Measurements from ENCODE around the gene TINCR.

Gene TINCR

DNA sequence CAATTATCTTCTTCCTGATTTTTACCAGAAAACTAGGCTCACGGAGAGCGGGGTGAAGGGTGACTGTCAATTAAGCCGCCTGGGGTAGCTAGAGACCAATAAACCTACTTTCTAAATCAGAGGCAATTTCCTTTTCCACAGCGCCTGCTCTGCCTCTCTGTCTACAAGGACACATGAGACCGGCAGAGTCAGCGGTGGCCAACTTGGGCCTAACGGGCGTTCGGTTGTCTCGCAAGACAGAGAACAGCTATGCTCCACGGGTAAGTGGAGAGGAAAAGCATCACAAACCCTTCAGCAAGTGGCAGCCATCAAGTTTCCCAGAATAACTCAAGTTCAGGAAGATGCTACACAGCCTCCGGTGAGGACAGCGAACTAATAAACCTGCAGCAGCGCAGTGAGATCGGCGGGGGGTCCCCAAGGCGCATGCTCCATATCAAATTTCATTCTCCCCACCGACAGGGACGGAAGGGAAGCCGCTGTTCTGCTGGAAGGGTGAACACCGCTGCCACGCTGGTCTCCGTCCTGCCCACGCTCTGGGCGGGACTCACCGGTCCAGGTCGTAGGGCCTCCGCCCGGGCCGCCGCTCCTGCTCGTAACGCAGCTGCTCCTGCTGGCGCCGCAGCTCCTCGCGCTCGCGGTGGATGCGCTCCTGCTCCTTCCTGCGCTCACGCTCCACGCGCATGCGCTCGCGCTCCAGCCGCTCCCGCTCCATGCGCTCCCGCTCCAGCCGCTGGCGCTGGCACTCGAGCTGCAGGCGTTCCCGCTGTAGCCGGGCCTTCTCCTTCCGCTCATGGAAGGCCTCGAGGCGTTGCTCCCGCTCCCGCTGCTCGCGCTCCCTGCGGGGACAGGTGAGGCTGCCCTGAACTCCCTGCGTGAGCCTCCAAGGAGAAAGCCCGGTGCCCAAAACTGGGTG, 25.8 kb upstream of the TINCR start:
- Mint-ChIP-seq H3K4me3 (no peak overlapping the region), H3K27me3 (no peaks in the 10 kb centered on the region), H3K27ac (no peak overlapping the region), H3K4me1 (peaks cover 8% of the 10 kb centered on the region), H3K9me3 (no peaks in the 10 kb centered on the region), H3K36me3 (peaks cover 15% of the 10 kb centered on the region)

DNA sequence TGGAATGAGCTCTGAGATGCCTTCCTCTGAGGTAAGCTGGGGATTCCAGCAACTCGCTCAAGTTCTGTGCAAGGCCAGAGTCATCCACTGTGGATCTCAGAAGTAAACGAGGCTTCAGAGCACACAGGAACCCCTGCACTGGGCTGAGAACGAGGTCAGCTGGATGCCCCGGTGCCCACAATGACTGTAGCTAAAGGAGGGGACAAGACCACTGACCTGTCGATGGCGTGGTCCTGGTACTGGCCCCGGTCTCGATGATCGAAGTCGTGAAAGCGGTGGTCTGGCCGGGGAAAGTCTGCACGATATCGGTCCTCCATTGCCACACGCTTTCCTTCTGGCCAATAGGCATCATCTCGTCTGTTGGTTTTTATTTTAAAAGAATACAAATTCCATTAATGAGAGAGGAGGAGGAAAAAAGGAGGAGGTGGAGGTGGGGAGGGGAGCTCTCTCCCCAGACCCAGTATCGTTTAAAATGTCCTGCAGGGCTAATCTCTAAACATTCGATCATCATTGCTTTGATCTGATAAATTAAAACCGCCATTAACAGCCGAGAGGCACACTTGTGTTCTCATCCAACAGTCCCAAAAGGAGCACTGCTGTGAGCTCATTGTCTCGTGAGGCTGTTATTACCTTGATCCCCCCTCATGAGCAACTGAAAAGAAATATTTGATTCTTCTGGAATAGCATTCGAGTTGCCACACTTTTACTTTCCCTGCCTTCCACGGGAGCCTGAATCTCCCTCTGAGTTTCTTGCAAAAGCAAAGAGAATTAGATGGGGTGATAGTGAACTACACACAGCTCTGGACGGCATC, 25.0 kb upstream of the TINCR start:
- Mint-ChIP-seq H3K4me1 (peaks cover 8% of the 10 kb centered on the region), H3K27ac (no peak overlapping the region), H3K36me3 (peaks cover 15% of the 10 kb centered on the region), H3K4me3 (no peak overlapping the region), H3K9me3 (no peaks in the 10 kb centered on the region), H3K27me3 (no peaks in the 10 kb centered on the region)

DNA sequence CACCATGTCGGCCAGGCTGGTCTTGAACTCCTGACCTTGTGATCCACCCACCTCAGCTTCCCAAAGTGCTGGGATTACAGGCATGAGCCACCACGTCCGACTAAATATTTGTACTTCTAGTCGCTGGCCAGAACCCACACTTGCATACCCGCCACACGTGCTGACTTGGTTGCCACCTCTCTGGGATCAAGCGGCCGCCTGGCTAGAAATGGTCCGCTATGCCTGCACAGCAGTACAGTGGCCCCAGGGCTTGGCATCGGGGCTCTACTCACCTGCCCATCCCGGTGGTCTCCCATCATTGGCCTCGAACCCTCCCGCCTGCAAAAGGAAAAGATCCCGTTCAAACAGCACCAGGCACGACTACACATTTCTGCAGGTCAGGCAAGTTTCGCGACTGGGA, 23.7 kb upstream of the TINCR start:
- Mint-ChIP-seq H3K36me3 (peaks cover 12% of the 10 kb centered on the region), H3K27ac (no peak overlapping the region), H3K27me3 (no peaks in the 10 kb centered on the region), H3K4me1 (peaks cover 9% of the 10 kb centered on the region), H3K9me3 (no peaks in the 10 kb centered on the region), H3K4me3 (no peak overlapping the region)

DNA sequence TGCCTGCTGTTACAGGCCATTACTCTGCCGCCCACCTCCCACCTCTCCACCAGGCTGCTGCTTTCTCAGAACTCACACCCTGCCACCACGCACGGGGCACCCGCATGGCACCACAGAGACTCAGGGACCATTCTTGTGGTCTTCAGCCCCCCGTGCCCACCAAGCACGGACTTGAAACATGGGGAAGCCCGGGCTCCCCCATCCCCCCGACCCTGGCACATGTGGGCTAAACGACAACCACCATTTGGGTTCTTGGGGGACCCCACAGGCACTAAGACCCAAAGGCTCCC, 23.1 kb upstream of the TINCR start:
- Mint-ChIP-seq H3K4me1 (peaks cover 11% of the 10 kb centered on the region), H3K9me3 (no peaks in the 10 kb centered on the region), H3K27me3 (no peaks in the 10 kb centered on the region), H3K36me3 (peaks cover 11% of the 10 kb centered on the region), H3K4me3 (no peak overlapping the region), H3K27ac (no peak overlapping the region)

DNA sequence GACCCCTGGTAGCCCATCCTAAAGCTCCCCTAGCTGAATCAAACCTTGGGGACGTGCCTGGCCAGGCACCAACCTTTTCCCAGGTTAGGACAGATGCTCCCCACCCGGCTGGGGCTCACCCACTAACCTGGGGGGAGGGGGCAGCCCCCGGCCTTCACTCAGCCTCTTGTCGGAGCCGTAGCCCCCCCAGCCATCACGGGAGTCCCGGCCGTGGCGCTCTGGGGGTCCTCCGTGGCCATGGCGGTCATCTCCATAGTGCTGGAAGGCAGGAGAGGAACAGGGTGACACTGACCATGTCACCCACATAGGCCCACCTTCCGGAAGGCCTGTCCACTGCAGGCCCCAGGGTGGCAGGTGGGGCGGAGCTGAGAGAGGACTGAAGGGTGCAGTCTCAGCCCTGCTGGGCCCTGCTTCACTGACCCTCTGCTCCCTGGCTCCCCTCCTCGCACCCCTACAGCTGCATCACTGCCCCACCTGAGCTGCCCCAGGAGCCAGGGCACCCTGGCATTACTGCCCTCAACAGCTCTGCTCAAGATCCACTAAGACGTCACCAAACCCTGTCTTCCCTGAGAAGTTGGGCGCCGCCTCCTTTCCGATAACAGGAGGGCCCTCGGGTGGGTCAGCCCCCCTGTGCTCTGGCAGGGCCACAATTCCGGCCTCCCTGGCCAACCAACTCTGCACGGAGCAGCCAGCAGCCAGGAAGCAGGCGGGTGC, 22.6 kb upstream of the TINCR start:
- Mint-ChIP-seq H3K27me3 (no peaks in the 10 kb centered on the region), H3K9me3 (no peaks in the 10 kb centered on the region), H3K27ac (no peak overlapping the region), H3K4me3 (no peak overlapping the region), H3K36me3 (peaks cover 9% of the 10 kb centered on the region), H3K4me1 (peaks cover 13% of the 10 kb centered on the region)

DNA sequence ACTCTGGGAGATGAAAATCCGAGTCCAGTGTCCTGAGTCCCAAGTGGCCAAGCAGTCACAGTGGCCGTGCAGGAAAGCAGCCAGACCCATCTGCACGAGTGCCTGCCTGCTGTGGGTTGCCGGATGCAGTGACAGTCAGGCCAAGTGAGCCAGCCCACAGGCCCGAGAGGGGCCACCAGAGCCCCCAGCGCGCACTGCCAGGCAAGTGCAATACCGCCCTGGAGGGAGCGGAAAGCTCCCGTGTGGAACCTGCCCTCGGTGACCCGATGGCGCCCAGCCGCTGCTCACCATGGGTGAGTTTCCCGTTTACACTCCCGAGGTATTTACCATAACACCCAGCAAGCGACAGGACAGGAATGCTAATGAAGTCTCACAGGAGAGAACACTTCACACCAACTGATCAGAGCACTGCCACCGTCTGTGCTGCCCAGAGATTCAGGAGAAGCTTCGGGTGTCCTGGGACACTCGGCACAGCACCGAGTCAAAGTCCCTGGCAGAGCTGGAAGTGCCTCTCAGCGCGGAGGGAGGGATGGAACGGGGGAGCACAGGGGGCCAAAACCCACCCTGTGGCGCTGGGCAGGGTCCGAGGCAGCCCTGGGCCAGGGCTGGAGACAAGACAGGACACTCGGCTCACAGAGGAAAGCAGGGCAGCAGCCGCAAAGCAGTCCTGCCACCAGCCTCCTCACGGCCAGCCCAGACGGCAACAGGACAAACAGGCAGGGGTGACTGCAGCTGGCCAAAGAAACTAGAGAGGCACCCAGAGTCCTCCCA, 21.3 kb upstream of the TINCR start:
- H3K4me1 Mint-ChIP-seq = peaks cover 11% of the 10 kb centered on the region
- no peaks in the 10 kb centered on the region for H3K27me3 Mint-ChIP-seq
- H3K9me3 Mint-ChIP-seq = no peaks in the 10 kb centered on the region
- no peak overlapping the region for H3K27ac Mint-ChIP-seq
- H3K4me3 Mint-ChIP-seq = no peak overlapping the region
- peaks cover 8% of the 10 kb centered on the region for H3K36me3 Mint-ChIP-seq

DNA sequence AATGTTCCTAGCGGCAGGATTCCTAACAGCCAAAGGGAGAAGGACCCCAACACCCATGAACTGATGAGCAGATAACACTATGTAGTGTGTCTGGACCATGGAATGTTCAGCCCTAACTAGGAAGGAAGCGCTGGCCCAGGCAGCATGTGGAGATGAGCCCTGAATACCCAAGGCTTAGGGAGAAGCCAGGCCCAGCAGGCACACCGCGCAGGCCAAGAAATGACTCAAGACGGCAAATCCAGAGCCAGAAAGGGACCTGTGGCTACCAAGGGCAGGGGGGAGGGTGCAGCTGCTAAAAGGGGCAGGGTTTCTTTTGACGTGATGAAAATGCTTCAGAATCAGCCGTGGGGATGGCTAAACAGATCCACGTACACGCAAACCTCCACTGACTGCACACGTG, 20.7 kb upstream of the TINCR start:
- Mint-ChIP-seq H3K4me1 (peaks cover 11% of the 10 kb centered on the region), H3K27ac (no peak overlapping the region), H3K4me3 (no peak overlapping the region), H3K9me3 (no peaks in the 10 kb centered on the region), H3K36me3 (peaks cover 7% of the 10 kb centered on the region), H3K27me3 (no peaks in the 10 kb centered on the region)

DNA sequence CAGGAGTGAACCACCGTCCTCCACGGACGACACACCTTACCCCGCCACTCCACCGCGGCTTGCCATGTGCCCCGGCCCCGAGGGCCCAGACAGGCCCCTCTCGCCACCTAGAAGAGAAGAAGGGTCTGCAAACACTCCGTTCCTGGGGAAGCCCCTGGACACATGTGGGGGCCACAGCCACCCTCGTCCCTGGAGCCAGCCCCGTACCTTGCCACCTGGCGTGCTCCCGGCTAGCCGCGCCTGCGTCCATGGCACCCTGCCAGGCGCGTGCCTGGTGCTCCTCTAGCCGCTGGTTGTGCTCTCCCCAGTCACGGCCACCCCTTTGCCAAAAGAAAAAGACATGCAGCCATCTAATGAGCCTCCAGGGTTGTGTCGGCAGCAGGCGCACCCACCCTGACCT, 19.9 kb upstream of the TINCR start:
- Mint-ChIP-seq H3K4me3 (no peak overlapping the region), H3K9me3 (no peaks in the 10 kb centered on the region), H3K27me3 (no peaks in the 10 kb centered on the region), H3K27ac (peak overlapping the region; percentile 8), H3K36me3 (peaks cover 3% of the 10 kb centered on the region), H3K4me1 (peaks cover 11% of the 10 kb centered on the region)

DNA sequence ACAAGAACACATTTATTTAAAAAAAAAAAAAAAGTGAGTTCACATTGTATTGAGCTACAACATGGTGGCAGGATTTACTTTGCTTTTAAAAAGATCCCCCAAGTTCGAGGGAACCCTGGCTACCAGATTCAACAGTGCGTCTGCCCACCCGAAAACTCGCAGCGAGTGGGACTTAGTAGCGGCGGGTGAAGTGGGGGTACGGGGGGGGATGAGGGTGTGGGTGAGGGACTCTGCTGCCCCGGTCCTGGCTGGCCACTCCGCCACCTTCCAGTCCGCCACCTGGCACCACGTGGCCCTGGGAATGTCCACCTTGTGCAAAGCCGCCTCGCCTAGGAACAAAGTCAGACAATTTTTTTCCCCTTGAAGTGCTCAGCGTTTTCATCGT, 19.3 kb upstream of the TINCR start:
- Mint-ChIP-seq H3K4me3 (no peak overlapping the region), H3K36me3 (peaks cover 1% of the 10 kb centered on the region), H3K27ac (no peak overlapping the region), H3K9me3 (no peaks in the 10 kb centered on the region), H3K4me1 (peaks cover 11% of the 10 kb centered on the region), H3K27me3 (no peaks in the 10 kb centered on the region)

DNA sequence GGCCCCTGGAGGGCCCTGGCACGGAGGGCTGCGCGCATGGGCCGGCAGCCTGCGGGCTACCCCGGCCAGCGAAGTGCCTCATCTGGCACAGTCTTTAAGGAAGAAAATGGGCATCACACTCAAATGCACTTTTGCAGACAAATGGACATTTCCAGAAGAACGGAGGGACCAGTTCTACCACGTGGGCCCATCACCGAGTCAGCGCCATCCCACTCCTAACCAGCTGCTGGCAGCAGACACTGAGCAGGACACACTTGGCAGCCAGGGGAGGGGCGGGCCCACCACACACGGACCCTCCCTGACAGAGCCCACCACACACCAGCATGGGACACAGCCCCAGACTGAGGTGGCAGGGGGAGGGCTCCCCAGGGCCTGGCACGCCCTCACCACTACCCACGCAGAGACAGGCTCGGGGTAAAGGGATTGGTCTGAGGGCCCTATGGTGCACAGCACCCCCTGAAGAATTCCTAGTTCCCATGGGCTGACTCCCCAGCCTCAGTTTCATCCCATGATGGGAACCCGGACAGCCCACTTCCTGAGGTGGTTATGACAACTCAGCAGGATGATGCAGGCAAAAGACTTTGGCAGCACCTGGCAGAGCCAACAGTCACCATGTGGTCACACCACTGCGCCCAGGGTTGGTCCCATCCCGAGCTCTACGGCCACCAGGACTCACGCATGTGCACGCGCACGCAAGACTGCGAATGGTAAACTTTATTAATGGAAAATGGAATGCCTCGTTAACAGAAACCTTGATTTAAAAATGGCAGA, 18.7 kb upstream of the TINCR start:
- H3K27me3 Mint-ChIP-seq = no peaks in the 10 kb centered on the region
- no peaks in the 10 kb centered on the region for H3K9me3 Mint-ChIP-seq
- H3K36me3 Mint-ChIP-seq = peaks cover 1% of the 10 kb centered on the region
- peaks cover 11% of the 10 kb centered on the region for H3K4me1 Mint-ChIP-seq
- H3K4me3 Mint-ChIP-seq = no peak overlapping the region
- H3K27ac Mint-ChIP-seq = no peak overlapping the region

DNA sequence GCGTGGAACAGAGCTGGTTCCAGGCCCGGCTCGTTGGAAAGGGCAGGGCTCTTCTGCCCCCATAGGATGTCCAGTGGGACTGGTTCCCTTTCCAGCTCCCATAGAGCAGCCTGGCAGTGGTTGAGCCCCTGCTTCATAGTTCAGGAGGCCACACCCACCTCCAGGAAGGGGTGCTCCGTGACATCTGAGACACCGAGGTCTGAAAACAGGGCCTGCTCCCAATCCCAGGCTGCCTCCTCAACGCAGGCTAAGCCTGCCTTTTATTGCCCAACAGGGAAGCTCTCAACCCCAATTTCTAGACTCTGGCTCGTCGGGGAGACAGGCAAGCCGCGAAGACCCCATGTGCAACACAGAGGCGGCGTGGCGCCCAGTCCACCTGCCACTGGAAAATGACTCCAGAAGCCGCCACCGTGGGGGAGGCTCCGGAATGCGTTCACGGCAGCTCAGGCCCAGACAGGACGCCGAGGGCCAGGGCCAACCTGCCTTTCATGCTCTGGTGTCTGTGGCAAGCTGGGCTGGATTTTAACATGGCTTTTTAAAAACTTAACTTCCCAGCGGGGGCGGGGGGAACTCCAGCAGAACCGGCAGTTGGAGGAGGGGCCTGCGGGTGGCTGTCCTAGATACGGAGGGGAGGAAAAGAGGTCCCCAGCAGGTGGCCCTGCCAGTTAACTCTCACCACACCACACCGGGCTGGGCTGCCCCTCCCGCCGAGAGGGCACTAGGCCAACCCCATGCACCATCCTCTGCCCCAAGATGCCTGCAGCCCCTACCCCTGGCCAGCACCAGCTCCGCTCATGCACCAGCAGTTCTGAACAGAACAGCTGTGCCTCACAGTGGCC, 17.9 kb upstream of the TINCR start:
- Mint-ChIP-seq H3K27ac (peak overlapping the region; percentile 76), H3K9me3 (no peaks in the 10 kb centered on the region)

DNA sequence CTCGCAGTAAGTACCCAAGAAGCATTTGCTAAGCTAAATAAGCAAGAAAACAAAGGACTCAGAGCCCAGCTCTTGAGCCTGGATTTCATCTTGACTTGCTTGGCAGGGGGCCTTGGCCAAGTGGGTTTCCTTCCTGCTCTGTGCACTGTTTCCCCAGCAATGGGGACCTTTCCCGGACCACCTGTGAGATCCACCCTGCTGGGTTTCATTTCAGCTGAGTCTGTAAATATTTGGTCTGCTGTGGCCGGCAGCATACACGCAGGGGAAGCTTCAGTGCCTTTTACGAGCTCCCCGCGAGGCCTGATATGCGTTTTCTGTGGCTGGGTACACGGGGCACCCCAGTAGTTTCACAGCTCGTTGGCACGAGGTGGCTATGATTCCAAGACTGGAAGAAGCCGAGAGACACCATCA, 12.4 kb upstream of the TINCR start:
- Mint-ChIP-seq H3K4me3 (no peak overlapping the region), H3K27ac (no peak overlapping the region), H3K4me1 (peaks cover 9% of the 10 kb centered on the region), H3K36me3 (no peaks in the 10 kb centered on the region), H3K9me3 (no peaks in the 10 kb centered on the region), H3K27me3 (no peaks in the 10 kb centered on the region)

More for the DNA sequence above, 17.9 kb upstream of the TINCR start:
- Mint-ChIP-seq H3K4me3 (peak overlapping the region; percentile 26), H3K36me3 (peaks cover 1% of the 10 kb centered on the region), H3K27me3 (no peaks in the 10 kb centered on the region), H3K4me1 (peaks cover 11% of the 10 kb centered on the region)

DNA sequence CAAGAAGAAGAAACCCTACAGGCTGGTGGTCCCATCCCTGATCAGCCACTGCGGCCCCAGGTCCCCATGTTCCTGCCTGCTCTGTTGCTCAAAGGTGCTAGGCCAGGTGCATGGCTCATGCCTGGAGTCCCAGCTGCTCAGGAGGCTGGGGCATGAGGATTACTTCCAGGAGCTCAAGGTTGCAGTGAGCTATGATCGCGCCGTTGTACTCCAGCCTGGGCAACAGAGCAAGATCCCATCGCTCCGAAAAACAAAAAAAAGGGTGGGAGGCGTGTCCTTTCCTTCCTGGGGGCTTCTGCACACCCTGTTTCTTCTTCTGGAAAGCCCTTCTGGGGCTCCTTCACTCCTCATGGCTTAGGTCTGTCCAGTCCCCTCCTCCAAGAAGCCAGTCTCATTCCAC, 11.9 kb upstream of the TINCR start:
- no peaks in the 10 kb centered on the region for H3K36me3 Mint-ChIP-seq
- no peak overlapping the region for H3K27ac Mint-ChIP-seq
- no peaks in the 10 kb centered on the region for H3K27me3 Mint-ChIP-seq

DNA sequence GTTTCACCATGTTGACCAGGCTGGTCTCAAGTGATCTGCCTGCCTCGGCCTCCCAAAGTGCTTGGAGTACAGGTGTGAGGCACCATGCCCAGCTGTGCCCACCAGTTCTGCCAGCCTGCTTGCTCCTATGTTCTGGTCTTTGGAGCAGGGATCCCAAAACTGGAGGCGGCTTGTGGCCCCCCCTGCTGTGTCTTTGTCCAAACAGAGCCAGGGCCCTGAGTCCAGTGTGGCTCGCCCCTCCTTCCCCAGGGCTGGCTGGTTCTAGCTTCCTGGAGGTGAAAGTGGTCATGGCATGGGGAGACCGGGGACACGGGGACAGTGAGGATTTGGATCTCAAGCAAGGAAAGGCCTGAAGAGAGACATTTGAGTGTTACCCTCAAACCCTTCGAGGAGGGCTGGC, 11.5 kb upstream of the TINCR start:
- Mint-ChIP-seq H3K27ac (no peak overlapping the region), H3K36me3 (no peaks in the 10 kb centered on the region), H3K9me3 (no peaks in the 10 kb centered on the region), H3K27me3 (no peaks in the 10 kb centered on the region), H3K4me1 (peaks cover 9% of the 10 kb centered on the region), H3K4me3 (no peak overlapping the region)

More for the DNA sequence above, 11.9 kb upstream of the TINCR start:
- no peak overlapping the region for H3K4me3 Mint-ChIP-seq
- no peaks in the 10 kb centered on the region for H3K9me3 Mint-ChIP-seq
- peaks cover 9% of the 10 kb centered on the region for H3K4me1 Mint-ChIP-seq
